Hippocampal formation (tissue), 2 donors: ENCODE measurements around the gene DNAAF5.
"Not testable (repeated sequence)": the region's sequence is repeated elsewhere in the genome, so short reads cannot be mapped to it uniquely, and the experiment has no call there.

ENCODE experiments used
- DNase-seq, 2 donors: peaks; one replicate each; lab custom pipeline; 2025; lab: John Stamatoyannopoulos, UW

Gene DNAAF5

DNA sequence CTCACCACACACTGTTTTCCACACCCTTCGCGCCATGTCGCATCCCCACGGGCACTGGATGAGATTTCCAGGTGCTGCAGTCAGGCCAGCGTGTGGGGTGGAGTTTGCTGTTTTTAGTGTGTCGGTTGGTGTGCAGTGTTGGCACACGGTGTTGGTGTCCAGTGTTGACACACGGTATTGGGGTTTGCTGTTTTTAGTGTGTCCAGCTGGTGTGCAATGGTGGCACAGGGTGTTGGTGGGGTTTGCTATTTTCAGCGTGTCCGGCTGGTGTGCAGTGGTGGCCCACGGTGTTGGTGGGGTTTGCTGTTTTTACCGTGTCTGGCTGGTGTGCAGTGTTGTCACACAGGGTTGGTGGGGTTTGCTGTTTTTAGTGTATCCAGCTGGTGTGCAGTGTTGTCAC, 20.7 kb downstream of the DNAAF5 start:
- DNase-seq, result no peak

DNA sequence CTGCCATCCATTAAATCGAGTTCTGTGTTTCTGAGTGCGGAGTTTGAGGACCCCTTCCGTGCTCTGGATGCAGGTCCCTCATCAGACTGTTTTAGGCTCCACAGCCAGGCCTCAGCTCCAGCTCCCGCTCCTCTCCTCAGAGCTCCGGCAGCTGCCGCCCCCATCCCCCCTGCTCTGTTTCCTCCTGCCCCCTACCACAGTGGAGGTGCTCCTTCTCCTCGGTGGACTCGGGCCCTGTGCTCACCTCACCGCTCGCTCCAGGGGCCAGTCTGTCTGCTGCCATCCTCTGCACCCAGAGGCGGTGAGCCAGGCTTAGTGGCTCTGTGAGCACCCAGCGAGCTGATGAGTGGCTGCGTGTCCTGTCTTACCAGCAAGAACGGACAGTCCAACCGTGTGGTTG, 21.9 kb downstream of the DNAAF5 start:
- no peak for DNase-seq

DNA sequence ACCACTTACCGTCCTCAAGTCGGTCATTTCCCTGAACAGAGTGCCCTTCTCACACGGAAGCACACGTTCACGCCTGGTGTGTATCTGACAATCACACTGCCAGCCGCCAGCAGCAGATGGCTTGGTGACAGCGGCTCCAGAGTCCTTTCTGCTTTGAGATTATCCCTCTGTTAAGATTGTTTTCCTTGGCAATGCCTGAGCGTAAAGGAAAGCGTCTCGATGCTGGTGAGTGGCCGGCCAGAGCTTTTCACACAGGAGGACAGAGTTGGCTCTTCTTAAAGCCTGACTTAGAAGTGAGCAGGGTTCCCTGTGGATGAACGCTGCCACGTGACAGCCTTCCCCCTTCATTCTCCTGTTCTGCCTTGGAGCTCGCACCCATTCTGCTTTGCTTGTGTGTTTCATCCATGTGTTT, 22.6 kb downstream of the DNAAF5 start:
- DNase-seq, result peak in 1 of 2 donors; percentile 8

DNA sequence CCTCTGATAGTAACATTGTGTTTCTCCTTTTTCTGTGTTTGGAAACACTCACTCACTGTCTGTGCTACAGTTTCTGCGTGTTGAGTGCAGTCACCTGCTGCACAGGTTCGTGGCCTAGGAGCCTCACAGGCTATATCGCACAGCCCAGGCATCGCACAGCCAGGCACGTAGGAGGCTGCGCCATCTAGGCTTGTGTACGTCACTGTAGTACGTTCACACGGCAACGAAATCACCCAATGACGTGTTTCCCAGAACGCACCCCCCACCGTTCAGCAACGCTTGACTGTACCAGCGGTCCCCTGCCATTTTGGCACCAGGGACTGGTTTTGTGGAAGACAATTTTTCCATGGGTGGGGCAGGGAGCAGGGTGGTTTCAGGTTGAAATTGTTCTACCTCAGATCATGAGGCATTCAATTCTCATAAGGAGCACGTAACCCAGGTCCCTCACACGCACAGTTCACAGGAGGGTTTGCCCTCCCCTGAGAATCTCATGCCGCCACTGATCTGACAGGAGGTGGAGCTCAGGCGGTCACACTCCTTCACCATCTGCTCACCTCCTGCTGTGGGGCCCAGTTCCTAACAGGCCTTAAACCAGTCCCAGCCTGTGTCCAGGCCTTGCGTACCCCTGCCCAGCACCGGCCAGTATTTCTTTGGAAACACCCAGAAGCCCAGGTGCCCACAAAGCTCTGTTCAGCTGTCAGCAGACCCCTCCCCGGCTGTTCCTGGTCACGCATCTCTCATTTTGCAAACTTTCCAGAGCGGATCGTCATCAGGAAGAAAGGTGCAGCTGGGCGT, 23.8 kb downstream of the DNAAF5 start:
- DNase-seq, result no peak

DNA sequence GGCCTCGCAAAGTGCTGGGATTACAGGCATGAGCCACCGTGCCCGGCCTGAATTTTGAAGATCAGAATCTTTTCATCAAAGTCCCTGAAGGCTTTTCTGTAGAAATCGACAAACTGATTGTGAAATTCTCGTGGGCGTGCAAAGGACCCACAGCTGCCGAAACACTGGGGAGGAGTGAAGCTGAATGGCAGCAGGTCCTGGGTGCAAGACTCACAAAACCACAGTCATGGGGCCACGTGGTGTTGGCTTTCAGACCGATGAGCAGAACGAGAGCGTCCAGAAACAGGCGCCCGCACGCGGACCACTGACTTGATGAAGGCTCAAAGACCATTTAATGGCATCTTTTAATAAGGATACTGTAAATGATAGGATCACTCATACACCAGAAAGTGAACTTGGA, 25.3 kb downstream of the DNAAF5 start:
- DNase-seq, result no peak

DNA sequence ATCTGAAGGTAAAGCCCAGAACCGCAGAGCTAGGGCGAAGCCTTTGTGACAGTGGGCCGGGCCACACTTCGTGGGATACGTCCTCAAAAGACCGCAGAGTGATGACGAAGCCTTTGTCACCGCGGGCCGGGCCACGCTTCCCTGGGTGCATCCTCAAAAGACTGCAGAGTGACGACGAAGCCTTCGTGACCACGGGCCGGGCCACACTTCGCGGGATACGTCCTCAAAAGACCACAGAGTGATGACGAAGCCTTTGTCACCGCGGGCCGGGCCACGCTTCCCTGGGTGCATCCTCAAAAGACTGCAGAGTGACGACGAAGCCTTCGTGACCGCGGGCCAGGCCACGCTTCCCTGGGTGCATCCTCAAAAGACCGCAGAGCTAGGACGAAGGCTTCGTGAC, 25.8 kb downstream of the DNAAF5 start:
- not testable (repeated sequence) for DNase-seq

DNA sequence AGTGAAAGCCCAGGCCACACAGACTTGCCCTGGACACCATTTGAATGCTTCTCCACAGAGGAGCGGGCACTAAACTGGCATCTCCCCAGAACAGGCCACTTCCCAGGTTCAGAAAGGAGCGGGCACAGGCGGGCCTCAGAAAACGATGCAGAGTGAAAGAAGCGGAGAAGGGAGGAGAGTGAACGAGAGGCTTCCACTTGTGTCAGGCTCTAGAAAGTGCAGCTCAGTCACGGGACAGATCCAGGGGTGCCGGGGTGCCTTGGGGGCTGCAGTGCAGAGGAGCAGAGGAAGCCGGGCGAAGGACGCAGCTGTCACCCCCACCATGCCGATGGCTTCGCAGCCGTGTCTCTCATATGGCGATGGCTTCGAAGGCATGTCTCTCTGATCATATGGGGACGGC, 26.7 kb downstream of the DNAAF5 start:
- no peak for DNase-seq

DNA sequence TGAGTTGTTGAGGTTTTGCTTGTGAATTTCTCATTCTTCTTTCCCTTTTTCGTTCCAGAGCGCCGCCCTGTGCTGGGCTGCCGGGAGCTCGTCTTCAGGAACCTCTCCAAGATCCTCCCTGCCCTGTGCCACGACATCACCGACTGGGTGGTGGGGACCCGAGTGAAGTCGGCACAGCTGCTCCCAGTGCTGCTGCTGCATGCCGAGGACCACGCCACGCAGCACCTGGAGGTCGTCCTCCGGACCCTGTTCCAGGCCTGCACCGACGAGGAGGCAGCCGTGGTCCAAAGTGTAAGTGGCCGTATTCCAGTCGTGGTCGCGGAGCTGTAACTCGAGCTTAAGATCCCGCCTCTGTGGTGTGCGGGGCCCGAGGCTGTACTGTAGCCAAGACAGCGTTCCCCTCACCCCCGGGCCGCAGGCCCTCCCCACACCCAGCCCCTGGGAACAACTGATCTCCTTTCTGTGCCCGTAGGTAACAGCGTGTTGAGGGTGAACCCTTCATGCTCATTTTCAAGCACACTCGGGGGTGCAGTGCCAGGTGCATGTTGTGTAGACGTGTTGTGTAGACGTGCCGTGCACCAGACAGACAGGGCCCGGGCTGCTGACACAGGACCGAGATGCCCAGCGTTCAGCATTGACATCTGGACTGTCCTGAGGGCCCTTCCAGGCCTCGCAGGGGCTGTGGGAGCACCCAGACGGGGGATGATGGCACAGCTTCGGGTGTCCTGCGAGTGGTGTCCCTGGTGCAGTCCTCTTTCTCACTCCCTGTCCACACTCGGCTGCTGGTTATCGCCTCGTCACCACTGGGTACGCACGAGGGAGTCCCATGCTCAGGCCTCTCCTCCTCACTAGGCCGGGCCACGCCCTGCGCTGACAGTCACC, 28.3 kb downstream of the DNAAF5 start:
- DNase-seq, result no peak

DNA sequence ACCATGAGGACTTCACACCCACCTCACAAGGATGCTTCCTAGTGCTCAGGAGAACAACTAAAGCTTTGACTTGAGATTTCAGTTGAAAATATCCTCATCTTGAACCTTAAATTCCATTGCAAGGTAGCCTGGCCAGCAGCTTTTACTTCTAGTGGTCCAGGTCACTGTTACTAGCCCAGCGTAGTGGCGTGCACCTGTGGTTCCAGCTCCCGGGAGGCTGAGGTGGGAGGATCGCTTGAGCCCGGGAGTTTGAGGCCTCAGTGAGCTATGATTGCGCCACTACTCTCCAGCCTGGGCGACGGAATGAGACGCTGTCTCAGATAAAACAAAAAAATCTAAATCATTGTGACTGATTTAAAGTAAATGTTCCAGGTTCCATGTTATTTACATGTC, 28.9 kb downstream of the DNAAF5 start:
- DNase-seq, result no peak

DNA sequence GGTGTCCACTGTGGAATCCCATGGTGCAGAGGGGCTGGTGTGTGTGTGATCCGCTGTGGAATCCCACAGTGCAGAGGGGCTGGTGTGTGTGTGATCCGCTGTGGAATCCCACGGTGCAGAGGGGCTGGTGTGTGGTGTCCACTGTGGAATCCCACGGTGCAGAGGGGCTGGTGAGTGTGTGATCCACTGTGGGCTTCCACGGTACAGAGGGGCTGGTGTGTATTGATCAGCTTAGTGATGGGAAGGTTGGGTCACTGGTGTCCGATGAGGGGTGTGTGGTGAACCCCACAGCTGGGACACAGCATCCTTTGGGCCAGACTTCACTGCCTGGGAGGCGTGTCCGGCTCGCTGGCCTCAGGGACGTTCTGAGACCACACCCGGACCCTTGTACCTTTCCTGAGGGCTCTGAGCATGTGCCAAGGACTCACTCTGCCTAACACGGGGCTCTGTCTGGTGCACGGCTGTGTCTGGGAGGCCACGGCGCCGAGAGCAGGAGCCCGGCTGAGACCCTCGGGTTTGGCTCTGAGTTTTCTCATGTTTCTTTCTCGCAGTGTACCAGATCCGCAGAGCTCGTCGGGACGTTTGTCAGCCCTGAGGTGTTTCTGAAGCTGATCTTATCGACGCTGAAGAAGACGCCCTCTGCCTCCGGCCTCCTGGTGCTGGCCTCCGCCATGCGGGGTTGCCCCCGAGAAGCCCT, 29.9 kb downstream of the DNAAF5 start:
- no peak for DNase-seq

DNA sequence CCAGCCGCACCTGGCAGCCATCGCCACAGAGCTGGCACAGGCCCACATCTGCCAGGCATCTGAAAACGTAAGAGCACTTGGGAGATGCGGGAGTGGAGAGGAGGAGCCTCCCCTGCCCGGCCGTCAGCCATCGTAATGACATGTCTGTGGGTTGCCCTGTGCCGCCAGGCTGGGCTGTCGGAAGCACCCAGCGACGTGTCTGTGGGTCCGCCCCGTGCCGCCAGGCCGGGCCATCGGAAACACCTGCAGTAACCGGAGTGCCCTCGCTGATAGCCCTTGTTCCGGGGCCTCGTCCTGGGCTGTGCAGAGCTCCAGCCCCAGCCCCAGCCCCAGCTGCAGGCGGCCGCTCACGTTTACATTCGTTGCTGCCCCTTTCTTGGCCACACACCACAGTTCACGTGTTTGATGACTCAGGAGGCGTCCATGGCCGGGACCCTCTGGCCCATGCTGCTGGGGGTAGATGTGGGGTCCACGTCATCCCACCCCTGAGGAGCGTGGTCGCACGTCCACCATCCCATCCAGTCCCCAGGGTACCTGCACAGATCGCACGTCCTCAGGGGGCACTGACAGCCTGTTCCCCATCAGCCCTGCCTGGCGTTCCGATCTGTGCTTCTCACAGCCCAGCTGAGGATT, 30.5 kb downstream of the DNAAF5 start:
- DNase-seq, result no peak

DNA sequence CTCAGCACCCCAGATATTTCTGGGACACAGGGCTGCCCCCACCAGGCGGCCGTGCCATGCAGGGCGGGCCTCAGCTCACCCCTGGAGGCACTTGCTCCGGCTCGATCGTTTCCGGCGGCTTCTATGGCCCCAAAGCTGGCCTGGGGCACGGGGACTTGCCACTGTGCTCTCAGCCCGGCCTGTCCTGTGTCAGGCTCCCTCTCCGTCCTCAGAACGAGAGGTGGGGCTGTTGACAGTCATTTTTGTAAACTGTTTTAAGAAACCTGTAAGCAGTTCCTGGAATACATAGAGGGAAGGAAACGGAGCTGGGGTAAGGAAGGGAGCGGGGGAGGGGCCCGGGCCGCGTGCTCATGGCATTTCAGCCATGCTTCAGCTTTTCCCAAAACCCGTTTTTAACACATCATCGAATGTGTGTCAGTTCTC, 31.3 kb downstream of the DNAAF5 start:
- no peak for DNase-seq

DNA sequence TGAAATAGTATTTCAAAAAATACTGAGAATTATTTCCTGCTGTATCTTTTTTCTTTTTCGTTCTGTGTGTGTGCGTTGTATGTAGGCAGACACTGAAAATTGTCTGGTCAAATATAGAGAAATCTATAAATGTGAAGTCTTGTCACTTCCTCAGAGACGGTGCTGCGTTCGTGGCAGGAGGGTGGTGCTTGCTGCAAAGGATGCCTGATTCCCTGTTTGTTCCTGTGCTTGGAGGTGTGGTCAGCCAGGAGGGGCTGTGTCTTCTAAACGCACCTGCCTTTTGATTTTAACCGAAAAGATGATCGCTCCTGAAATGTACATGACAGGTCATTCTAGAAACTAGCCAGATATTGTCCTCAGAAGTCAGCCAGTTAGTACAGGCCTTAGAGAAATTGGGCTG, 33.1 kb downstream of the DNAAF5 start:
- no peak for DNase-seq

DNA sequence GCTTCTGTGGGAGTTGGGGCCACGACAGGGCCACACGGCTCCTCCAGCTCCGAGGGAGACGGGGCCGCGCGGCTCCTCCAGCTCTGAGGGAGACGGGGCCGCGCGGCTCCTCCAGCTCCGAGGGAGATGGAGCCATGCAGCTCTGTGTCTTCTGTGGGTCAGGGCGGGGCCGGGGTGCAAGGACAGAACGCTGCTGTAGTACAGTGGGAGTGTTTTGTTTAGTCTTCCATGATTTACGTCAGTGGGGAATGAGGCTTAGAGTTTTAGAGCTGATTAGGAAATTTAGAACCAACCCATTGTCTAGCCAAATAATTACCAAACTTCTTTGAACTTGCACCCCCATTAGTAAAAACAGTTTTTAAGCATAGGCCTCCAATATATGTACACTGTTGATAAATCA, 33.5 kb downstream of the DNAAF5 start:
- no peak for DNase-seq

DNA sequence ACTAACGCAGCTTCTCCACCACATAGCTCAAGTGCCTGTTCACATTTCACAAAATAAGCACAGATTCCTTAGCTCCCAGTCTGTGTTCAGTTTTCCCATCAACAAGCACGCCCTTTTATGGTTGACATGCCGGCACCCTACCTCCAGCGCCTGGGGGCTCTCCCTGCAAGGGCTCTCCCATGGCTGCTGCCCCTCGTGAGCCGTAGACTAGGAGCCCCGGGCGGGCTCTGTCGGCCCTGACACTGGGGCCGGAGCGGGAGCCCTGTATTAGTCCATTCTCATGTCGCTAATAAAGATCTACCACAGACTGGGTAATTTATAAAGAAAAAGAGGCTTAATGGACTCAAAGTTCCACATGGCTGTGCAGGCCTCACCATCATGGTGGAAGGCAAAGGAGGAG, 34.6 kb downstream of the DNAAF5 start:
- no peak for DNase-seq

DNA sequence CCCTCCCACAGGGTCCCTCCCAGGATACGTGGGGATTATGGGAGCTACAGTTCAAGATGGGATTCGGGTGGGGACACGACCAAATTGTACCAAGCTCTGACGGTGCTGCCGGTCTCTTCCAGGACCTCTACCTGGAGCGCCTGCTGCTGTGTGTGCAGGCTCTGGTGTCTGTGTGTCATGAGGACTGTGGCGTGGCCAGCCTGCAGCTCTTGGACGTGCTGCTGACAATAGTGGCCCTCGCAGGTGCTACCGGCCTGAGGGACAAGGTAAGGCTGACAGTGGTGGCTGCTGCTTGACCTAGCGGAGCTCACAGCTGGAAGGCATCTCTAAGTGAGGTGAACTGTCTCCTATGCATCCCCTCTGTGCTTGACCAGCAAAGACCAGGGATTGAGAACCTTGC, 35.1 kb downstream of the DNAAF5 start:
- DNase-seq, result no peak

DNA sequence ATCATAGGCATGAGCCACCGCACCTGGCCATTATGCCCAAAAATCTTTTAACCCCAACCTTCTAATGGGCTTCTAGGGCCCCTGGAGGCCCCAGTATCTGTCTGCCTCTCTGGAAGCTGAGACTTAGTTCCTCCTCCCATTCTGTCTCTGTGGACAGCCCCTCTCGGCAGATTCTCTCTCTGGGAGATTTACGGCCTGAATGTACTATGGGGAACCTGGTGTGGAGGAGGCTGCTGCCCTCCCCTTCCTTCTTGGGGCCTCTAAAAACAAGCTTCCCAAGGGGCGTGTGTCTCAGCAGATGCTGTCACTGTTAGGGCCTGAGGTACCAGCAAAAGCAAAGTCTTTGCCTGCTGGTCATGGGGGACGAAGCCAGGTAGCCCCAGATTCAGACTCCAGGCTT, 36.4 kb downstream of the DNAAF5 start:
- DNase-seq, result no peak

DNA sequence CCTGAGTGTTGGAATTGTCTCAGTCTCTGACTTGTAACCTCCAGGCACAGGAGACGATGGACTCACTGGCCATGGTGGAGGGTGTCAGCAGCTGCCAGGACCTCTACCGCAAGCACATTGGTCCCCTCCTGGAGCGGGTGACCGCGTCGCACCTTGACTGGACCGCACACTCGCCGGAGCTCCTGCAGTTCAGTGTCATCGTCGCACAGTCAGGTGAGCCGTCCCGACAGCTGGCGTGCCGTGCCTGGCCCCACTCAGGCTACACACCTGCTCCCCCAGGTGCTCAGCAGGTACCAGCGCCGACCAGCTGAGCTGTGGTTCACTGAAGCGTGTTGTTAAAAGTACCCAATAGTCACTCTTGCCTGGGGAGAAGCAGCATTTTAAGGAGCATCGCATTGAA, 37.3 kb downstream of the DNAAF5 start:
- no peak for DNase-seq

DNA sequence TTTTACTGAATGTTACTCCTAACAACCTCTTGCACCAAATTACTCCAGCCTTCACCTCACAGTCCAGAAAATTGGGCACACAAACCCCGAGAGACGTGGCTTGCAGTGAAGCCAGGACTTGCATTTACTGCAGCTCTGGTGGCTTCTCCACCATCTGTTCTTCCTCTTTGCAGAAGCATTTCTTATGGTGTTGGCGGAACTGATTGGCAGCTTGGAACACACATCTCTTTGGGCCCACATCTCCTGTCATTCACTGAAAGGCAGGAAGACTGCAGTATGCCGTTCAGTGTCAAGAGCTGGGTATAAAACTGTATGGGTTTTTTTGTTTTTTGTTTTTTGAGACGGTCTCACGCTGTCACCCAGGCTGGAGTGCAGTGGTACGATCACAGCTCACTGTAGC, 38.9 kb downstream of the DNAAF5 start:
- no peak for DNase-seq

DNA sequence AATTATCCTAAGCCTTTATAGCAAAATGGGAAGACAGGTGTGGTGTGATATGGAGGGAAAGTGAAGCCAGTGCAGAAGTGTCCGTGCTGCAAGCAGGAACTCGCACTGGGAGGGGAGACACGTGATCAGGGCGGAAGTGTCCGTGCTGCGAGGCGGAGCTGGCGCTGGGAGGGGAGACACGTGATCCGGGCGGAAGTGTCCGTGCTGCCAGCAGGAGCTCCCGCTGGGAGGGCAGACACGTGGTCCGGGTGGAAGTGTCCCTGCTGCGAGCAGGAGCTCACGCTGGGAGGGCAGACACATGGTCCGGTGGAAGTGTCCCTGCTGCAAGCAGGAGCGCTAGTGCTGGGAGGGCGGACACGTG, 41.1 kb downstream of the DNAAF5 start:
- DNase-seq, result no peak

DNA sequence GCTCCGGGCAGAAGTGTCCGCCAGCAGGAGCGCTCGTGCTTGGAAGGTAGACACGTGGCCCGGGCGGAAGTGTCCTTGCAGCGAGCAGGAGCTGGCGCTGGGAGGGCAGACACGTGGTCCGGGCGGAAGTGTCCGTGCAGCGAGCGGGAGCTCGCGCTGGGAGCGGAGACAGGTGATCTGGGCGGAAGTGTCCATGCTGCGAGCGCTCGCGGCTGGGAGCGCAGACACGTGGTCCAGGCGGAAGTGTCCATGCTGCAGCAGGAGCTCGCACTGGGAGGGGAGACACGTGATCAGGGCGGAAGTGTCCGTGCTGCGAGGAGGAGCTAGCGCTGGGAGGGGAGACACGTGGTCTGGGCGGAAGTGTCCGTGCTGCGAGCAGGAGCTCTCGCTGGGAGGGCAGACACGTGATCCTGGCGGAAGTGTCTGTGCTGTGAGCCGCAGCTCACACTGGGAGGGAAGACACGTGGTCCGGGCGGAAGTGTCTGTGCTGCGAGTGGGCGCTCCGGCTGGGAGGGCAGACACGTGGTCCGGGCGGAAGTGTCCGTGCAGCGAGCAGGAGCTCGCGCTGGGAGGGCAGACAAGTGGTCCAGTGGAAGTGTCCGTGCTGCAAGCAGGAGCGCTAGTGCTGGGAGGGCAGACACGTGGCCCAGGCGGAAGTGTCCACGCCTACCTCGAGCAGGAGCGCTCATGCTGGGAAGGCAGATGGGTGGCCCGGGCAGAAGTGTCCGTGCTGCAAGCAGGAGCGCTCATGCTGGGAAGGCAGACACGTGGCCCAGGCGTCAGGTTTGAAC, 41.6 kb downstream of the DNAAF5 start:
- DNase-seq, result peak in 1 of 2 donors; percentile 12
